Spleen (tissue), 3 donors: ENCODE measurements around the gene SCGB1C1.

Experiments
- POLR2A ChIP-seq, 3 donors: fragments of 450-650 bp; IDR thresholded peaks; one replicate each; pipeline ENCODE4 v1.5.1; 2017; ENCODE audit warnings: antibody characterized with exemption in 3 of 3, mild to moderate bottlenecking in 1 of 3
- POLR2AphosphoS5 ChIP-seq, 3 donors: sonication (generic); formaldehyde crosslinking; IDR thresholded peaks; one replicate each; pipeline ENCODE4 v1.5.1; 2017; ENCODE audit warnings: antibody characterized with exemption in 3 of 3

DNA sequence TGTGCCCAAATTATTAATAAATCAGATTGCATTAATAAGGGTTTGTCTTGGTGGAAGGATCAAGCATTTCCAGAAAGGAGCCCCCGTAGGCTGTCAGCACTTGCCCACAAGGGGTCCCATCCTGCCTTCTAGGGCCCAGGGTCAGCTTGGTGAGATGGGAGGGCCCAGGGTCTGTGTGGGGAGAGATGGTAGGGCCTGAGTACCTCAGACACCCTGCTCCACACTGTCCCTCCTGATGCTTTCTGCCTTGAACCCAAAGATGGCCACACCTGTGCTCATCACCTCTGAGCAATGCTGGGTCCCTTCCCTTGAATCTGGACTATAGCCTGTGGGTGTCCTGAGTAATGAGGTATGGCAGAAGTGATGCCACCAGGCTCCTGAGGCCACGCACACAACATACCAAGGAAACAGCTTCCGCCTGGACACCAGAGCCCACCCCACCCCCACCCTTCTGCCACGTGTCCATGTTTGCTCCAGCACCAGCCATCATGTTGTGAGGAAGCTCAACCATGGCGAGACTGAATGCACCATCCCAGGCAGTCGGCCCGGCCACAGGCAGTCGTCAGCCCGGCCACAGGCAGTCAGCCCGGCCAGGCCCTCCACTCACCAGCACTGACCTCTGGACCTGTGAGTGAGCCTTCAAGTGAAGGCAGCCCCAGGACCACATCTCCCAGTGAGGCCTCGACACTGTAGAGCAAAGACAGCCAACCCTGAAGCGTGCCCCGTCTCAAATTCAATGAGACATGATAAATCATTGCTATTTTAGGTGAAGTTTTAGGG is 7.5 kb downstream of the SCGB1C1 start:
- TF ChIP-seq POLR2A (IDR thresholded peaks at IDR 0.05) (no peak), POLR2AphosphoS5 (IDR thresholded peaks at IDR 0.05) (peak in 1 of 3 donors; percentile 59)
